CD4-positive, alpha-beta T cell (primary cell): ENCODE data around the gene CCL11. TPM values are rescaled to one million over a fixed set of nuclear protein-coding genes. Genes with fewer than 3 reads are reported as not detected.

Experiments
- ATAC-seq: fragments of 200-7000 bp; cut with Tn5 transposase; one replicate; pipeline ENCODE4 v1.10.0; 2022; ENCODE audit warnings: mild to moderate bottlenecking; ENCODE audit not compliant: poor library complexity
- CTCF ChIA-PET: fragments of 350-600 bp; sonication (Branson Sonifier 250); formaldehyde crosslinking; loops from one replicate; lab custom pipeline; 2021; ENCODE audit warnings: antibody characterized with exemption, inconsistent platforms; lab: Charles Lee
- POLR2A ChIA-PET: fragments of 350-600 bp; sonication (Branson Sonifier 250); formaldehyde crosslinking; loops from one replicate; lab custom pipeline; 2021; ENCODE audit warnings: antibody characterized with exemption, inconsistent platforms; lab: Charles Lee
- DNase-seq, 14 experiments: peaks; one replicate each; pipeline ENCODE4 v3.0.0-alpha.2; 2013 to 2020; ENCODE audit warnings: mixed read lengths in 2 of 14
- H3K27ac ChIP-seq, 2 donors: one replicate each; pipeline versions ENCODE4 v1.5.1 to v1.7.0; 2013; ENCODE audit warnings: low read length in 2 of 2, low read depth in 1 of 2, mild to moderate bottlenecking in 1 of 2
- H3K27me3 ChIP-seq, 2 experiments: 1 replicate in 1 of 2; 2 replicates in 1 of 2; pipeline versions ENCODE4 v1.6.1 to v1.7.0; 2013; ENCODE audit warnings: low read length in 2 of 2, control low read depth in 1 of 2, mild to moderate bottlenecking in 1 of 2, moderate library complexity in 1 of 2; ENCODE audit not compliant: insufficient read depth in 2 of 2, control insufficient read depth in 1 of 2
- H3K36me3 ChIP-seq: one replicate; pipeline ENCODE4 v1.6.1; 2013; ENCODE audit warnings: low read length, control low read depth; ENCODE audit not compliant: insufficient read depth
- H3K4me1 ChIP-seq: one replicate; pipeline ENCODE4 v1.6.1; 2013; ENCODE audit warnings: low read length, control low read depth; ENCODE audit not compliant: insufficient read depth
- H3K4me3 ChIP-seq: one replicate; pipeline ENCODE4 v1.5.1; 2013; ENCODE audit warnings: mild to moderate bottlenecking, low read length, moderate library complexity
- H3K9me3 ChIP-seq, 2 experiments: 1 replicate in 1 of 2; 2 replicates in 1 of 2; pipeline versions ENCODE4 v1.6.1 to v1.7.0; 2013; ENCODE audit warnings: low read length in 2 of 2, mild to moderate bottlenecking in 2 of 2, control low read depth in 1 of 2, moderate library complexity in 1 of 2; ENCODE audit not compliant: control insufficient read depth in 1 of 2, insufficient read depth in 1 of 2
- H3K27ac Mint-ChIP-seq: one replicate; pipeline ENCODE4 v1.8.0; 2020; ENCODE audit warnings: mixed read lengths
- H3K27me3 Mint-ChIP-seq: one replicate; pipeline ENCODE4 v1.8.0; 2021; ENCODE audit warnings: mixed read lengths
- H3K36me3 Mint-ChIP-seq: one replicate; pipeline ENCODE4 v1.8.0; 2021; ENCODE audit warnings: low read depth, mixed read lengths
- H3K4me1 Mint-ChIP-seq: one replicate; pipeline ENCODE4 v1.8.0; 2021; ENCODE audit warnings: low read depth, mixed read lengths
- H3K4me3 Mint-ChIP-seq: one replicate; pipeline ENCODE4 v1.8.0; 2020; ENCODE audit warnings: mild to moderate bottlenecking, mixed read lengths
- H3K9me3 Mint-ChIP-seq: one replicate; pipeline ENCODE4 v1.8.0; 2020; ENCODE audit warnings: mixed read lengths
- CTCF ChIP-seq: fragments of 200-600 bp; IDR thresholded peaks from one replicate; pipeline ENCODE4 v1.8.0; 2022; ENCODE audit warnings: antibody characterized with exemption, mild to moderate bottlenecking
- intact Hi-C, 2 experiments: fragments of 100-400 bp; cut with DNase I in 1 of 2; cut with micrococcal nuclease in 1 of 2; formaldehyde crosslinking; loops; one replicate each; pipeline versions ENCODE4 v1.15.1 to v1.9.0; 2023 to 2025; cut with DNase I, micrococcal nuclease
- total RNA-seq, 174 experiments: library from RNA in 2 of 174; stranded (reverse) in 2 of 174; gene quantifications; one replicate each; pipeline ENCODE4 v1.2.3 and lab custom pipeline; 2021 to 2026

Gene CCL11
- total RNA-seq, 2 experiments from 2014 or later, result not detected

DNA sequence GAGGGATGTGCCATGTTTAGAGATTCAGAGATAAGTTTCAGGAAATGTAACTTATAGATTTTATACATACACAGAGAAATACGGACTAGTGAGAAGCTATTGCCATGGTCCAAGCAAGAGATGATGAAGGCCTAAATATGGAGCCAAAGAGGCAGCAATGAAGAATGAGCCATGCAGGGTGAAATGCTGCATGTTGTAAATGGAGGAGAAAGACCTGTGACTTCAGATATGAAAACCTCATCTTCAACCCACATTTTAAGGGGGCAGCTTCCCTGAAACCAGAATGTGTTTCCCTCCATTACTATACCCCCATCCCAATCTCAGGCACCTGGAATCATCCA, 27.6 kb upstream of the CCL11 start:
- Mint-ChIP-seq H3K4me3 (no peak overlapping the region), H3K27me3 (peaks cover 47% of the 10 kb centered on the region), H3K9me3 (no peaks in the 10 kb centered on the region), H3K36me3 (no peaks in the 10 kb centered on the region), H3K4me1 (no peaks in the 10 kb centered on the region), H3K27ac (no peak overlapping the region)
- Histone ChIP-seq H3K36me3 (no peaks in the 10 kb centered on the region), H3K4me3 (no peak overlapping the region), H3K27ac (no peak overlapping the region), H3K4me1 (no peaks in the 10 kb centered on the region), H3K9me3 (no peaks in the 10 kb centered on the region), H3K27me3 (peaks cover 13 to 34% of the 10 kb centered on the region in 2 experiments)
- intact Hi-C loops, result no loop called here
- ATAC-seq (no peak), DNase-seq (no peak)
- TF ChIP-seq CTCF, result no peak
- ChIA-PET CTCF (interaction anchor here (1.2 kb wide), 1 partner anchor 10 kb away, joined by 3 read pairs; no protein-coding TSS in a partner anchor), POLR2A (no interaction called here)

DNA sequence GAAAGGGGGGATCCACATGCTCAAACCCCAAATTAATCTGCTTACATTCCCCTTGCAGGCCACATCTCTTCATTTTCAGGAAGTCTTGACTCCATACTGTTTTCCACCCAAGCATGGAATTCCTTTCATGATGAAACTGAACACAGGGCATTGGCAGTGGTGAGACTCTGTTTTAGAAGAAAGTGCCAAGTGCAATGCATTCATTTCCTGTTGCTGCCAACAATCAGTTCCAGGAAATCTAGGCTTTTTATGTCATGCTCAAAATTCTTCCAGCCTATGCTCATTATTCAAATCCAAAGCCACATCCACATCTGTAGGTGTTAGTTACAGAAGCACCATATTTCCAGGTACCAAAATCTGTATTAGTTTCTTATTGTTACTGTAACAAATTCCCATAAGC, 26.4 kb upstream of the CCL11 start:
- TF ChIP-seq CTCF, result no peak
- no peak for DNase-seq
- ChIA-PET CTCF (no interaction called here), POLR2A (no interaction called here)
- Mint-ChIP-seq H3K36me3 (no peaks in the 10 kb centered on the region), H3K4me3 (no peak overlapping the region), H3K27ac (no peak overlapping the region), H3K9me3 (no peaks in the 10 kb centered on the region), H3K4me1 (no peaks in the 10 kb centered on the region), H3K27me3 (peaks cover 45% of the 10 kb centered on the region)
- intact Hi-C loops, result no loop called here
- Histone ChIP-seq H3K4me1 (no peaks in the 10 kb centered on the region), H3K9me3 (no peaks in the 10 kb centered on the region), H3K27ac (no peak overlapping the region), H3K27me3 (peaks cover 11 to 24% of the 10 kb centered on the region in 2 experiments), H3K36me3 (no peaks in the 10 kb centered on the region), H3K4me3 (no peak overlapping the region)
- ATAC-seq, result no peak

GRCh38 chr17:34260861-34261260, 24.7 kb upstream of the CCL11 start:
- no peaks in the 10 kb centered on the region for H3K9me3 ChIP-seq
- Mint-ChIP-seq H3K27me3 (peaks cover 44% of the 10 kb centered on the region), H3K36me3 (no peaks in the 10 kb centered on the region), H3K9me3 (no peaks in the 10 kb centered on the region), H3K4me3 (no peak overlapping the region), H3K4me1 (no peaks in the 10 kb centered on the region), H3K27ac (no peak overlapping the region)
- no peak for TF ChIP-seq CTCF
- H3K4me1 ChIP-seq, result no peaks in the 10 kb centered on the region
- ATAC-seq, result no peak
- H3K36me3 ChIP-seq, result no peaks in the 10 kb centered on the region
- ChIA-PET CTCF (no interaction called here), POLR2A (no interaction called here)
- no peak for DNase-seq
- H3K27me3 ChIP-seq, result peaks cover 2 to 19% of the 10 kb centered on the region in 2 experiments
- no peak overlapping the region for H3K27ac ChIP-seq
- H3K4me3 ChIP-seq, result no peak overlapping the region
- intact Hi-C loops, result no loop called here
